SKM-1 (cell line): ENCODE measurements around the gene PSMG4.

Experiments used
- DNase-seq: peaks from one replicate; lab custom pipeline; 2025; ENCODE audit not compliant: unreplicated experiment; lab: John Stamatoyannopoulos, UW

The PSMG4 gene

DNA sequence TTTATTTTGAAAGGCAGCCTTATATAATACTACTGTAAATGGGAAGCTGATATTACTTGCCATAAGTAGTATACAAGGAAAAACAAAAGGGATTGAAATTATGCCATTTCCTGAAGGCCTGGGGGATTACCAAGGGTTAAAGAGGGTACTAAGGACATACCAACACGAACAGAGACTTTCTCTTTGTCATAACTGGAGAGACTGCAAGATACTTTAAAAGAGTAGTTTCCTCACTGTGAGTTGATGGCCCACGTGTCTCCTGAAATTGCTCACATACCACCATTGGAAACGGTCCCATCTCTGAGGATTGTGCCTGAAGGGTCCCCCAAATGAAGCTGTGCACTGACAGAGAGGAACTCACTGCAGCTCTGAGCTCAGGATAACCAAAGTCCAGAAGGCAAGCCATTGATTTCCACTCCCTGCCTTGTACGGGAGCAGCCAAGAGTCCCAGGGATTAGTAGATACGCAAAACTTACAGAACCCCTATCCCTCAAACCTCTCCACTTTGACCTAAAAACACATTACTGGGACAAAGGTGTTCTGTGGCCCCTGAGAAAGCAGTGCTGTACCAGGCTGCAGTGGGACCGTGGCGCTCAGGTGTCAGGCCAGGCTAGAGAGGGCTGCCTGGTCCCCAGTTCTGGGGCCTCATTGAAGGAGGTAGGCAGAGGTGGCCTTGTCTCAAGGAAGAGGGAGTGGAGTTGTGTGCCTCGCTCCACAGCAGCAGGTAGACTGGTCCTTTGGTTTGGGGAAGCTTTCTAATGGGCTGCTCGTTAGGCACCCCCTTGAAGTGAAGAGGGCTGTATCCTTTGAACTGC lies 15.2 kb downstream of the PSMG4 start:
- DNase-seq = no peak

DNA sequence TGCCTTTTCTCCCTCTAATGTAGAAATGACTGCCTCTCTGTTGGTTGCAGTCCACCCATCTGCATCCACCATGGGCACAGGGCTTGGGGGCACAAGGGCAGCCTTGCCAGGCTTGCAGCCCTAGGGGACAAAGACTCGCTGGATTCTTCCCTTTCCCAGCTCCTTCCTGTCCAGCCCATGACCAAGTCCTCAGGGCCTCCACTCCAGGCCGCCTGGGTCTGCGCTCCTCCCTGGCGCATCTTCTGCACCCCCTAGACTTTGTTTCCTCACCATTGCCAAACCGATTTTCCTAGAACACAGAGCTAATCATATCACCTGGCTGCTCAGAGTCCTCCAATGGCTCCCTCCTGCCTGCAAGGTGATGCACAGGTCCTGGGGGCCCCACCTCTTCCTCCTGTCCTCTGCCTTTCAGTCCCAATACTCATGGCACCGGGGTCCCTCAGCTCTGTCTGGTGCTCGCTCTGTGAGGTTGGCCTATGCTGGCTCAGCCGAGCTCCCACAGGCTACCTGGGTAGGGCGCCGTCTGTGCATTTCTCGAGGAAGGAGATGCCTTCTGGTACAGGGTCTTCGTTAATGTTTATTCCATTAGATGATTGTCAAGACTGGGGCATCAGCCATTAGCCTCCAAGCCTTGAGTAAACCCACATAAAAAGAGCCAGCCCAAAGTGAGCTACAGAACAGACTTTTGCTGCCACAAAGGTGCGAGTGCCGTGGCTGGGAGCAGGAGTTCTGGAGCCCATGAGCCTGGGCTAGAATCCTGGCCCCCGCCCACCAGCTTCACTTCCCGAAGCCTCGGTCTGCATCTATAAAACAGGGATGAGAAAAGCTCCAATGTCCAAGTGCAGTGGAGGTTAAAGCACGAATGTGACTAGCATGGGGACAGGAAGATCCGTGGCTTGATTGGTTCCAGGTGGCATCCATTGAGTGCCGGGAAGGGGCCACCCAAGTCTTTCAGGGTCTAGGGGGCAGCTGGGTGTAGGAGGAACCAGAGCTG lies 17.7 kb downstream of the PSMG4 start:
- no peak for DNase-seq

DNA sequence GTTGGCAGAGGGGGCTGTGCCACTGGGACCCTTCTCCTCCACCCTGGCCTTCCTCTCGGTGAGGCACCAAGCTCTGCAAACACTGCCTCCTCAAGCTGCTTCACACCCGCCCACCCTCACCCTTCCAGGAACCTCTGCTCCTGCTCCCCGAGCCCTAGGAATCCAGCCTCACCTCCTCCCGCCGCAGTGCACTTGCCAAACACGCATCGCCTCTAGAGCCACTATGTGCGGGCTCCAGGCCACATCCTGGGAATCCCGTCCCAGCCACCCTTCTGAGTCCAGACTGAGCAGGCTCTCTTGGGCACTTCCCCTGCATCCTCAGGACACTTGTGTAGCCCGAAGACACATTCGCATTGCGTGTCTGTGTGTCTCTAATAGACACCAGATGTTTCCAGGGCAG lies 18.5 kb downstream of the PSMG4 start:
- DNase-seq = no peak

DNA sequence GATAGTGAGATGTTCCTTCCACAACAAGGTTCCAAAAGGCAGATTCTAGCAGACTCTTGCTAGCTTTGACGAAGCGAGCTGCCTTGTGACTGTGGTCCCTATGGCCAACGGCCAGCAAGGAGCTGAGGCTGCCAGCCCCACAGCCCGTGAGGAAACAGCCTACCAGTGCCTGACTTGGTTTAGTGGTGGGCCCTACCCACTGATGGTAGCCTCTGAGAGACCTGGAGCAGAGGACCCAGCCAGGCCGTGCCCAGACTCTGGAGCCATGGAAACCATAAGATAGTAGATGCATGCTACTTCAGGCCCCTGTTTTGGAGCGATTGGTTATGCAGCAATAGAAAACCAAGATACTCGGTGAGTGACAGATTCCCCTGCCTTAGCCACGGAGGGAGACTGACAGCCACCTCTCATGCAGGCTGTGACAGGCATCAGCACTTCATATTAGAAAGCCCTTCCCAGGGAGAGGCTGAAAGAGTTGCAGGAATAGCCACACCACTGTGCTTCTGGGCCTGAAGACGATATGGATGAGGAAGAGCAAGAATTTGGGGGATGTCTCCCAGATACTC lies 19.2 kb downstream of the PSMG4 start:
- DNase-seq = no peak

DNA sequence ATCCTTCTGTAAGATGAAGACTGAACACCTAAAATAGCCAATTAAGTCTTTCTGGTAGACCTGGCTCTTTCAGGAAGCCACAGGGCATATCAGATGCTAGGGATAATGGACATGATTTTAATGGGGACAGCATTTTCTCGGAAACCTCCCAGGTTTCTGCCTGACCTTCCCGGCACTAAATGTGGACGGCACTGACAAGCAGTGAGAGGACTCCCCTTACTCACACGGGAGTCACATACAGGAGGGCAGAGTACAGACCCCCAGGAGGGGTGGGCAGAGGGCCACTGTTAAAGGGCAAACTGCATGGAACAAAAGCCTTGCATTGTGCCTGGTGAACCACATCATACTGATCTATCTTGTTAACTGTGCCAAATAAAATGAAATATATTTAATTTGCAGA lies 19.9 kb downstream of the PSMG4 start:
- no peak for DNase-seq

DNA sequence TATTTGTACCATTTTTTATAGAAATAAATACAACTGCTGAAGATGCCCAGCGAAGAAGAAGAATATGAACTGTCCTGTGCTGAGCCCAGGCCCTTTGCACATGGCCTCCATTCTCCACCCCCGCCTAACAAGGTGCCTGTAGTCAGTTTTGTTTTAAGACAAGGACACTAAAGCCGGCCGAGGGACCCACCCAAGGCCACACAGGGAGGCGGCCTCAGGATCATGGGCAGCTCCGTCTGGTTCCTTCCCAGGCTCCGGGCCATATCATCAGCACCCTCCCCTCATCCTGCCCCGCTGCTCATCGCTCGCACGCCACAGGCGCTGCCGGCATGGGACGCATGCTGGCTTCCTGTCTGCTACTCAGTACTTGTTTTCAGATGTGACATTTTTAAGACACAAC lies 21.3 kb downstream of the PSMG4 start:
- DNase-seq = no peak

DNA sequence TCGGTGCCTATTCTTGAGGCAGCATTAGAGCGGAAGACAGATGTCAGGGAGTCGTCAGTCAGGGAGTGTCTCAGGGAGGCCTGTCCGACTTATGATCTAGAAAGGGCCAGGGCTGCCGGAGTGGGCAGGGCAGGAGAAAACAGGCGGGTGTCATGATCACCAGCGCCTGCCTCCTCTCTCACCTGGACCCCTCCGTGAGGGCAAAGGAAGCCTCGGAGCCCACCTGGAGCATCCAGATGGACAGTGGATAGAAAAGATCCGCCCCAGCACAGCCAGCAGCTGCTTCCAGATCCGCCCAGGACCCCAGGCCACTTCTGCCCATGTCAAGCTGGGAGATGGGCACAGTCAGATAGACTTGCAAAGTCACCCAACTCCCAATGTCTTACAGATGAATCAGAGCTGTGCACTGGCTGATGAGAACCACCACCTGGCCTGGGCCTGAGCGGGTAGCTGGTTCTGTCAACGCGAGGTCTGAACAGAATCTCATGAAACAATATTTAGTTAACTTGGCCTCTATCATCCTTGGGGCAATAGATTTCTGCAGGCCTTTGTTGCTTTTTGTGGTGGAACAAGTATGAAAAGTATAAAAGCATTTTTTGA lies 22.2 kb downstream of the PSMG4 start:
- DNase-seq = no peak

DNA sequence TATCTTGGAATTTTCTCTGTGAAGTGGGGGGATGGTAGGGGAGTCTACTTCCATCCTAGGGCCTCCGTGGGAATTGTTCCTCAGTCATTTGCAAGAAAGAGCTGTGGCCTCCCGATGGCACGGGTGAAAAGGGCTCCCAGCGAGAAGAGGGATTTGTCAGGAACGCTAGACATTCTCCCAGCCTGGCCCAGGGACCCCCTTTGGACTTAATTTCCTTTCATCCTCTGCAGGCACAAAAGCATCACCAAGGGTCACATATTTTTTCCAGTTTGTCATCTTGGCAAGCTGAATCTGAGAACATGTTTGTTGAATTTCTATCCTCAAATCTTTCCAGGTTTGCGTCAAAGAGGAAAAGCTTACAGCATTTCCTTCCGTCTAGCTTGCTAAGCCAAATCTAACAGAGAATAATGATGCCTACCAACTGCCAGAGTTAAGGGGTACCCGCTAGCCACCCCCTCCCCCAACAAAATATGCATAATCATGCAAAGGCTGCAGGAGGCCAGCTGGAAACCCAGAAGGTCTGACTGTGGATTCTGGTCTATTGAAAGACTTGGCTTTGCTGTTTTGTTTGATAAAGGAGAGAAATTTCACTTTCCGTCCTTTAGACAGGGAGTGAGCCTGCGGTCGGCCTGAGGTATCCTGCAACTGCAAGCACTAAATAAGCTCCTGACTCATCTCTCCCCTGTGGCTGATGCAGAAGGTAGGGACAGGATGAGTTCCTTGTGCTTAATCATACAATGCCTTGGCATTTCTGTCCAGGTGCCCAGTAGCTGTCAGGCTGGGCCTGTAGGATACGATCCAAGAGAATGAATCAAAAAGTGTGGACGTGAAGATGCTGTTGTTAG lies 23.1 kb downstream of the PSMG4 start:
- DNase-seq = no peak

DNA sequence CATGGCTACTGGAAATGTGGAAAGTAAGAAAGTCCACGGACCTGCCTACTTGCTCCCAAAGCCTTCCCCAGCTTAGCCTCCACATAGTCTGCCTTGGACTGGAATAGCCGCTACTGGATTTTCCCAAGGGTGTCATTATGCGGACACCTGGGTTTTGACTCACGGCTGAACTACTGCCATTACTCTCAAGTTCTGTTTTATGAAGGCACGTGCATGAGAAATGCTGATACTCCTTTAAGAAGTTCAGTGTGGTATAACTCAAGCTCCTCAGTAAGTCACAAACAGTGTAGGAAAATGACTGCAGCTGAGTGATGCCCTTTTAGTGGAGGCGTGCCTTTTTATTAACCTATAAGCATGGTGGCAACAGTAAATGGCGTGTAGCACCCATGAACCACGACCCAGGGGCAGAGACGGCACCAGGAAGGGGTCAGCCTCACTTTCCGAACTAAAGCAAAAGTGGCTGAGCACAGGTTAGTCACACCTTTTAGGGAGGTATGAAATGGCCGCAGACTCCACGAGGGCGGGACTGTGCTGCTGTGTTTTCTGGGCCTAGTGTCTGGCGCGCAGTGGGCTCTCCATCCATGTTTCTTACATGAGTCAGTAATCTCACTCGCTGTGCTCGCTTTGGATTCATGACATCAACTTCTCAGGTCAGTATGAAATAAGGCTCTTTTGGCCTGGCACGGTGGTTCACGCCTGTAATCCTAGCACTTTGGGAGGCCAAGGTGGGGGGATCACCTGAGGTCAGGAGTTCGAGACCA lies 23.9 kb downstream of the PSMG4 start:
- no peak for DNase-seq

DNA sequence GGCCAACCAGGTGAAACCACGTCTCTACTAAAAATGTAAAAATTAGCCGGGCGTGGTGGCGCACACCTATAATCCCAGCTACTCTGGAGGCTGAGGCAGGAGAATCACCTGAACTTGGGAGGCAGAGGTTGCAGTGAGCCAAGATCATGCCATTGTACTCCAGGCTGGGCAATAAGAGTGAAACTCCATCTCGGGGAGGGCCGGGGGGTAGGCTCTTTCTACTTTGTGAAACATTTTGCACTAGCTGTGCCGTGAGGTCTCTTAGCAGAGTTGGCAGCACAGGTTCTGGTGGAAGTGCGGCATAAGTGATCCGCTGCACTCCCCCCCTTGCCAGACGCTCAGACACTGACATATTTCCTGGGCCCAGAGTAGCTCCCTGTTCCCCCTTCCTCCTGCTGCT lies 24.5 kb downstream of the PSMG4 start:
- no peak for DNase-seq

DNA sequence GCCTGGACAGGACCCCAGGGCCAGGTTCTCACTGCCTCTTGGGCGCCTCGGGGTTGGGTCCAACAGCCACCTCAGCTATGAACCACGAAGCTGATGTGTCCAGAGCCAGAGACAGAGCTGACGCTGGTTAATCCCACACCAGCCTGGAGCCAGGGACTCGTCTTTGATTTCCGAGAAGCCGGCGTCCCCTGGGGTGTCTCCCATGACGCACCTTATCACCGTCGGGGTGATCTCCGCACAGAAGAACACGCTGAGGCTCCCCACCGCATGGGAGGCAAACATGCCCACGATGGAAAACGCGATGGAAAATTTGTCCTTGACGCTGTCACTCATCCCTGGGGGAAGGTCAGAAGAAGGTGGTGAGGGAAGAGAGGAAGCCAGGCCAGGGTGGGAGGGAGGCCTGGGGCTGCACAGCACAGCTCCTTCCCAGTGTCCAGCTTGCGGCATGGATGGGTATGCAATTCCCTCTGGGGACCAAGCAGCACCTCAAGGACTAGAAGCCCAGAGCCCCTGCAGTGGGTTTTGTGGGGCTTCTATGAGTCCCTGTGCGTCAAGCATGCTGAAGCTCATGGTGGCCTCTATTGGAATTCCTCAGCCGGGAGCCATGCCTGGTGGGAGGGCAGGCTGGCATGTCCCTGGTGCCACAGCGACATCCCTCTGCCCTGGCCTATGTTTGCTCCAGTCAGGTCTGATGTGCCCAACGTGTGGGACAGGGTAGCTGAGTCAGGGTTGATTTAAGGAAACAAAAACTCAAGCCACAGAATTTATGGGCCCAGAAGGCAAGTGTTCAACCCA lies 25.1 kb downstream of the PSMG4 start:
- DNase-seq = no peak

DNA sequence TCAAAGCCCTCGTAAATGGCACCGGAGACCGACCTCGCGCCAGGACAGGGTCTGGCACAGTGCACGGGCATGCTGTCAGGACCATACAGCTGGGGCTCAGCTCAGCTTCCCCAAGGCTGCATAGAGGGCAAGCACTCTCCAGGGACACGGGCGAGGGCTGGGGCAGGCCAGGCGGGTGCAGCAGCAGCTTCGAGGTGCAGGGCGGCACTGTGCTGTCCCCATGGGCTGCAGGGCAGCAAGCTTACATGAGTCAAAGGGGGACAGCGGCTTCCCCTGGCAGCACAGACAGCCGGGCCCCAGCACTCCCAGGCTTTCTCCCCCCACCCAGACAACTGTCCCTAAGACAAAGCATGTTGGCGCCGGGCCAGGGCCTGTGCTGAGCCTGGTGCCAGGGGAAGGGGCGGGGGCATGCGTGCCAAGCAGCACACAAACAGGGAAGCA lies 25.7 kb downstream of the PSMG4 start:
- no peak for DNase-seq

DNA sequence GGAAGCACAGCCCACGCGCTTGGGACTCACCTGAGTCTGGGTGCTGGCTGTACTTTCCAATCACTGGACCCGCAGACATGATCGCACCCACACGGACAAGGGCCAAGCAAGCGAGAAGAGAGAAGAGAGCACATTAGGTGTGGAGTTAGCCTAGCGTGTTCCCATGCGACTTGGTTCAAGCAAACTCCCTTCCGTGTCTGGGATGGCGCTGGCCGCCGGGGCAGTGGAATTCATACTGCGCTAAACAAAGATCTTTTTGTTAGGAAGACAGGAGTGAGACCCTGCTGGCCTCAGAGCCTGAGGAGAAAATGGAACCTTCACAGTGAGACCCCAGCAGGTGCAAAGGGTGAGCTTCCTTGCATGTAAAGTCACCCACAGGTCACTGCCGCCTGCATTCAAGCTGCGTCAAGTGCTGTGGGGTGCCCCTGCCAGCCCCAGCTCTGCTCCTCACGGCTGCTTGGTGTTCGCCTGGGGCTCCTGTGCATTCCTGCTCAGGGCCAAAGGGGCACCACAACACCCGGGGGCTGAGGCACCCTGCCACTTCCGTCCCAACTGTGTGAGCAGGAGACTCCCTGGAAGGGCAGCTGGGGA lies 26.4 kb downstream of the PSMG4 start:
- DNase-seq = no peak

DNA sequence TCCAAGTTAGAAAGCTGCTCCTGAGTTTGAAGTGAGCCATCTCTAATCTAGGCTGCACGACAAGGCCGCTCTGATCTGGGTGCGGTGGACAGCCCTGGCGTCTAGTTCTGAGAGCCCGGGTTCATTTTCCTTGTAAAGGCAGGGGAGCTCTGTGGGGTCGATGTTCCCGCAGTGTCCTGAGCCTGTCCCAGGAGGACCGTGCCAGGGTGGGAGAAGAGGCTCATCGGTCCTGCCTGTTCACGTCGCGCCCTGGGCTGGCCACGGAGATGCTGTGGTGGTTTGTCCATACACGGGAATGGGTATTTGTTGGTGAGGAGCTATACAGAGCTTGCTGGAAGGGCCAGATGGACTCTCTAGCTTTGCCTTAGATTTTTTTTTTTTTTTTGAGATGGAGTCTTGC lies 27.0 kb downstream of the PSMG4 start:
- DNase-seq = no peak

DNA sequence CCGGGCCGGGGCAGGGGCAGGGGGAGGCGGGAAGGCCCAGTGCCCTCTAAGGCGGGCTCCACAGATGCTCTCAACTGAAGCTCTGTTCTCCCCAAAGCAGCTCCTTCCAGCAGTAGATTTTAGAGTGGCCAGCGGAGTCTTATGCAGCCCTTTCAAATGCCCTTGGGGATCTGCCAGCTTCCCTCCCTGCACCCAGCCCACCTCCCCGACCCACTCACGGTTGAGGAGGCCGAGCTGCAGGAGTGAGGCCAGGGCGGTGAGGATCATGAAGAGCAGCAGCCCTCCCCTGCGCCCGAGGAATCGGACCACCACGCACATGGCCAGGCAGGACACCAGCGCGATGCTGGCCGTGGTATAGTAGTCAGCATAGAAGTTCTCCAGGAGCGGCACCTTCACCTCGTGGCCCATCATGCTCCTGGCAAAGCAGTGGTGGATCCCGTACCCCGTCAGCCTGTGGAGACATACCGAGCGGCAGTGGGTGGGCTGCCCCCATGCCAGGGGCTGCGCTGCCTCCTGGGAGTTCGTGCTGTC lies 28.0 kb downstream of the PSMG4 start:
- no peak for DNase-seq

DNA sequence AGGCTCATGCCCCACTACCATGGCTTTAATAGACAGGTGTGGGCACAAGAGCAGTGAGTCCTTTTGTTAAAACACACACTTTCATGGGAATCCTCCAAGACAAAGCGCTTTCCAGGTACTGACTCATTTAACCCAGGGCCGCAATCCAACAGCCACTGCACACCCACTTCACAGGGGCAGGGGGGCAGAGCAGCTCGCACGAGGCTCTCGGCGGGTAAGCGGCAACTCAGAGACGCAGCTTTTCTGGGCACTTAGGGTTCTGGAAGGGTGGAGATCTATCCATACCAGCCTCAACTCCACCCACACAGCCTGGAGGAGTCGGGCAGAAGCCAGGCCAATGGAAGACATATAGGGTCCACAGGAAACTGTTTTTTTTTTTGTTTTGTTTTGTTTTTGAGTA lies 28.6 kb downstream of the PSMG4 start:
- DNase-seq = no peak

DNA sequence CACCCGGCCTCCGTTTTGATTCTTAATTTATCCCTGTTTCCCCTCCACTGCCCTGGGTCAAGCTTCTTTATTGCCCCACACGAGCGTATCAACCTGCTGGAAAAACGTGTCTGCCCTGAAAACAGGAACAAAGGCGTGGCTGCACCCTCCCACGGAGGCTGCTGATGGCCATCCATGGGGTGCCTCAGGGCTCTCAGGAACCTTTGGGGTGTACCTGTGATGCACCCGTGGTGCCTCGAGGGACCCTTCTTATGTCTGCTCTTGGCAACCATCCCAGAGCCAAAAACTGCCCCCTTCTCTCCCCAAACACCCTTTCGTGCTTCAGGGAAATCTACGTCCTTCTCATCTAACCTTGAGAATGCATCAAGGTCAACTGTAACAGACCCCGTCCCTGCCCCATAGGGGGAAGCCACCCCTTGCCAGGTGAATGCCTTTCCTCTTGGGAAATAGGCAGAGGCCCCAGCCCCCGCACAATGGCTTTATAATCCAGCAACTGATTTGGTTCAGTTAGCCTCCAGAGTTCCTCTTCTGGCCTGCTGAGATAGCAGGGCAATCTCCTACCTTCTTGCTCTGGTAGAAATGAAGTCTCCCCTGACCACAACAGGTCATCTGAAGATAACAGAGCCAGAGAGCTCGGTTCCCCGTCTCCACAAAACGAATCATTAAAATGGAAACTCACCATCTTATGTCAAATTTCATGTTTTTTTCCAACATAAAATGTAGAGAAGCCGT lies 29.4 kb downstream of the PSMG4 start:
- no peak for DNase-seq
